Progenitor cell of endocrine pancreas (in vitro differentiated cells): Measurements from ENCODE around the gene CA10. TPM values are rescaled to one million over a fixed set of nuclear protein-coding genes. Genes with fewer than 3 reads are reported as not detected.

Experiments used
- DNase-seq: peaks from one replicate; pipeline ENCODE4 v3.0.0; 2021; ENCODE audit warnings: low spot score; ENCODE audit not compliant: unreplicated experiment
- H3K27ac Mint-ChIP-seq: 2 replicates; pipeline ENCODE4 v1.8.0; 2021; ENCODE audit warnings: mild to moderate bottlenecking, moderate library complexity, mixed read lengths
- H3K27me3 Mint-ChIP-seq: 2 replicates; pipeline ENCODE4 v1.8.0; 2021; ENCODE audit warnings: mixed read lengths
- H3K36me3 Mint-ChIP-seq: 2 replicates; pipeline ENCODE4 v1.8.0; 2022; ENCODE audit warnings: mixed read lengths; ENCODE audit not compliant: insufficient read depth
- H3K4me1 Mint-ChIP-seq: 2 replicates; pipeline ENCODE4 v1.8.0; 2021; ENCODE audit warnings: low read depth, mixed read lengths
- H3K4me3 Mint-ChIP-seq: 2 replicates; pipeline ENCODE4 v1.8.0; 2021; ENCODE audit warnings: low read depth, mild to moderate bottlenecking, moderate library complexity, mixed read lengths
- H3K9me3 Mint-ChIP-seq: 2 replicates; pipeline ENCODE4 v1.8.0; 2021; ENCODE audit warnings: low read depth, mixed read lengths
- total RNA-seq: library from RNA; stranded (reverse); gene quantifications from 2 replicates; pipeline ENCODE4 v1.2.1, GENCODE V29; 2021
- TF ChIP-seq, protein P1 (sequence below): fragments of 200-600 bp; sonication (generic); IDR thresholded peaks from one replicate; pipeline ENCODE4 v1.5.0; 2021; ENCODE audit warnings: antibody characterized with exemption, mild to moderate bottlenecking; ENCODE audit not compliant: unreplicated experiment

Gene CA10
- total RNA-seq, 1 donor from 2014 or later, result 0.53 TPM

GRCh38 chr17:51647826-51648225, 510.7 kb downstream of the CA10 start:
- Mint-ChIP-seq H3K27me3 (peaks cover 14% of the 10 kb centered on the region), H3K9me3 (no peaks in the 10 kb centered on the region), H3K36me3 (no peaks in the 10 kb centered on the region), H3K4me3 (no peak overlapping the region), H3K4me1 (peaks cover 13% of the 10 kb centered on the region), H3K27ac (no peak overlapping the region)
- TF ChIP-seq, protein P1, sequence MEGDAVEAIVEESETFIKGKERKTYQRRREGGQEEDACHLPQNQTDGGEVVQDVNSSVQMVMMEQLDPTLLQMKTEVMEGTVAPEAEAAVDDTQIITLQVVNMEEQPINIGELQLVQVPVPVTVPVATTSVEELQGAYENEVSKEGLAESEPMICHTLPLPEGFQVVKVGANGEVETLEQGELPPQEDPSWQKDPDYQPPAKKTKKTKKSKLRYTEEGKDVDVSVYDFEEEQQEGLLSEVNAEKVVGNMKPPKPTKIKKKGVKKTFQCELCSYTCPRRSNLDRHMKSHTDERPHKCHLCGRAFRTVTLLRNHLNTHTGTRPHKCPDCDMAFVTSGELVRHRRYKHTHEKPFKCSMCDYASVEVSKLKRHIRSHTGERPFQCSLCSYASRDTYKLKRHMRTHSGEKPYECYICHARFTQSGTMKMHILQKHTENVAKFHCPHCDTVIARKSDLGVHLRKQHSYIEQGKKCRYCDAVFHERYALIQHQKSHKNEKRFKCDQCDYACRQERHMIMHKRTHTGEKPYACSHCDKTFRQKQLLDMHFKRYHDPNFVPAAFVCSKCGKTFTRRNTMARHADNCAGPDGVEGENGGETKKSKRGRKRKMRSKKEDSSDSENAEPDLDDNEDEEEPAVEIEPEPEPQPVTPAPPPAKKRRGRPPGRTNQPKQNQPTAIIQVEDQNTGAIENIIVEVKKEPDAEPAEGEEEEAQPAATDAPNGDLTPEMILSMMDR, result no peak
- no peak for DNase-seq

GRCh38 chr17:51647067-51647466, 511.4 kb downstream of the CA10 start:
- no peak overlapping the region for H3K27ac Mint-ChIP-seq
- no peaks in the 10 kb centered on the region for H3K9me3 Mint-ChIP-seq
- H3K4me3 Mint-ChIP-seq, result no peak overlapping the region
- no peak for DNase-seq
- TF ChIP-seq, protein P1, result no peak
- peaks cover 14% of the 10 kb centered on the region for H3K27me3 Mint-ChIP-seq
- no peaks in the 10 kb centered on the region for H3K36me3 Mint-ChIP-seq
- H3K4me1 Mint-ChIP-seq, result peaks cover 13% of the 10 kb centered on the region

GRCh38 chr17:51646539-51646938, 512.0 kb downstream of the CA10 start:
- DNase-seq, result no peak
- TF ChIP-seq, protein P1, result no peak
- Mint-ChIP-seq H3K4me1 (peaks cover 14% of the 10 kb centered on the region), H3K27ac (no peak overlapping the region), H3K9me3 (no peaks in the 10 kb centered on the region), H3K4me3 (no peak overlapping the region), H3K27me3 (peaks cover 14% of the 10 kb centered on the region), H3K36me3 (no peaks in the 10 kb centered on the region)

- H3K4me1 Mint-ChIP-seq, result peaks cover 14% of the 10 kb centered on the region
- H3K27me3 Mint-ChIP-seq, result peaks cover 14% of the 10 kb centered on the region
- TF ChIP-seq, protein P1, result no peak
- H3K9me3 Mint-ChIP-seq, result no peaks in the 10 kb centered on the region
- no peak for DNase-seq
- H3K36me3 Mint-ChIP-seq, result no peaks in the 10 kb centered on the region
- H3K27ac Mint-ChIP-seq, result no peak overlapping the region
- H3K4me3 Mint-ChIP-seq, result no peak overlapping the region
Observed at GRCh38 chr17:51645056-51645455, 513.5 kb downstream of the CA10 start.

DNA sequence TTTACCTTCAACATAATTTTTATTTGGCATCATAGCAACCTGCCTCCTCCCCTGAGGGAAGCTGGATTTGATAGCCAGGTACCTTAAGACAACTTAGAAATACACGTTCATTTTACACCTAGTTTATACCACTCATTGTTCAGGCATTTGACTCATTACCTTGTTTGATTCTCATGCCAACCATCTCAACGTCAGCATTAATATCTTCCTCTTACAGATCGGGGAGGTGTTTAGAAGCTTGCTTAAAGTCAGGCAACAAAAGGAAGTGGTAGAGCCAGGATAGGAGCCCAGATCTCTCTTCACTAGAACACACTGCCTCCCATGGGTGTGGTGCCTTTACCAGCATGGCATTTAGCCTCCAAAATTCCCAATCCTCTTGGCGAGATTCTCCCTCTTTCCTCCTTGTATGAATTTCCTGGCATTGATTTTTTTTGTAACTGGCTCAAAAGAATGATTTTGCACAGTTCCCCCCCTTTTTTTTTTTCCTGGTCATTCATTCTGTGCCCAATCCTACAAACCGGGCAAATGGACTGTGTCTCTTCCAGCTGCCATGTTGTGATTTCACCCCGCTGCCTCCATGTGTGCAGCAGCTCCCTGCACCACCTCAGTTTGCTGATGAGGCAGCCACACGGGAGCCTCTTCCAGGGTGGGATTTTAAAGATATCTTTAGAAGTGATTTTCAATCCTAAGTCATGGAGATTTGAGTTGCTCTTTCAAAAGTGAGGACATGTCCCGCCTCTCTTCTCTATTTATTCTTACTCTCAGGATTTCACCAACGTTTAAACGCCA, 514.6 kb downstream of the CA10 start:
- Mint-ChIP-seq H3K36me3 (no peaks in the 10 kb centered on the region), H3K27me3 (peaks cover 10% of the 10 kb centered on the region), H3K4me1 (peaks cover 16% of the 10 kb centered on the region), H3K27ac (no peak overlapping the region), H3K4me3 (no peak overlapping the region), H3K9me3 (no peaks in the 10 kb centered on the region)
- DNase-seq, result no peak
- TF ChIP-seq, protein P1, result no peak
